Measurements from ENCODE around the gene PPCS.

PPCS gene

DNA sequence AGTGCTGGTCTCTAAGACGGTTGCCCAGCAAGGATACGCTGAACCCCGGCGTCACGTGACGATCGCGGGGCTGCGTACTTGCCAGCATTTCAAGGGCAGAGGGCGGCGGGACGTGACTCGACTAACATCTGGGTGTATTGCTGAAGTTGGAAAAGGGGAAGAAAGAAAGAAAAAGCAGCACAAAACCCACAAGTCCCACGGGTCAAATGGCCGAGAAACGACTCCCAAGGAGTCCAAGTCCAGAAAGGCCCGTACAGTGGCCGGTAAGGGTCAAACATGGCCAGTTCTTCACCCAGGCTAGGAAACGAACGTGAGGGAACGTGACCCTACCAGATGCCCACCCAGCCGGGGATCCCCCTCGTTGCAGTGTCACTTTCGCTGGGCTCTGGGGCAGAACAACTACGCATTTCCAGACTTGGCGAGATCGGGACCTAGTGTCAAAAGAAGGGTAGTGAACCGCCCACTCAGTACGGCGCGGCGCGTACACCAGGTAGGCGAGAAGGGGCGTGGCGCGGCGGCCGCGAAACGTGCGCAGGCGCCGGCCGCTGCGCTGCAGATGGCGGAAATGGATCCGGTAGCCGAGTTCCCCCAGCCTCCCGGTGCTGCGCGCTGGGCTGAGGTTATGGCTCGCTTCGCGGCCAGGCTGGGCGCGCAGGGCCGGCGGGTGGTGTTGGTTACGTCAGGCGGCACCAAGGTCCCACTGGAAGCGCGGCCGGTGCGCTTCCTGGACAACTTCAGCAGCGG, at the start of gene PPCS, which contains the start of gene ZMYND12:
Gene PPCS, plus strand, starts transcription at position 534 of the 744 bp plus-strand sequence. Its CDS starts 23 bp downstream, at position 557.
Gene ZMYND12, minus strand, starts transcription at position 13 of the 744 bp plus-strand sequence. CDS start 25 bp downstream, outside the sequence.
- peak; percentile 81 for DNase-seq

DNA sequence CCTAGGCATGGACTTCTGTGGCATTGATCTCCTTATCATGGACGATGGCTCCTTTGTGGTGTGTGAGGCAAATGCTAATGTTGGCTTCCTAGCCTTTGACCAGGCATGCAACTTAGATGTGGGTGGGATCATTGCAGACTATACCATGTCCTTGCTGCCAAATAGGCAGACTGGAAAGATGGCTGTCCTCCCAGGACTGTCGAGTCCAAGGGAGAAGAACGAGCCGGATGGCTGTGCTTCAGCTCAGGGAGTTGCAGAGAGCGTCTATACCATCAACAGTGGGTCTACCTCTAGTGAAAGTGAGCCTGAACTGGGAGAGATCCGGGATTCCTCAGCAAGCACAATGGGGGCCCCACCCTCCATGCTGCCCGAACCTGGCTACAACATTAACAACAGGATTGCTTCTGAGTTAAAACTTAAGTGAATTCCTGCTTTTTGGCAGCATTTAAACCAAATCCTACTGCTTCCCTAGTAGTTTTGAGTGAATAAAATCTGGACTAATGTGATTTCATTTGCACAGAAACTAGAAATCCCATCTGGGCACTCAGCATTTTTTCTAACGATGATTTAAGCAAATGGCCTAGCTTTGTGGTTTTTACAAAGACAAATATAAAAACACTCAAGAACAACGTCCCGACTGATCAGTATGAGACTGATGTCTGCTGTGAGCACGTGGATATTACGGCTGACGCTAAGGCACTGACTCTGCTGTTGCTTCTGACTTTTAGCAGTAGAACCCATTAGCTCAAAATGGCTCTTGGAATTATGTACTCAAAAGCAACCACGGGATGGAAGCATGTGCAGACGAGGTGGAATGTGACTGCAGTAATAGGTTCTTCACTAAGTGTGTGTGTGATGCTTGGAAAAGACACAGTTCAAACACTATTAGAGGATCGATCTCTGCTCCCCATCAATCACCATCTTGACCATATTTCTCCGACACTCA, 41.5 kb upstream of the PPCS start:
- no peak for DNase-seq

DNA sequence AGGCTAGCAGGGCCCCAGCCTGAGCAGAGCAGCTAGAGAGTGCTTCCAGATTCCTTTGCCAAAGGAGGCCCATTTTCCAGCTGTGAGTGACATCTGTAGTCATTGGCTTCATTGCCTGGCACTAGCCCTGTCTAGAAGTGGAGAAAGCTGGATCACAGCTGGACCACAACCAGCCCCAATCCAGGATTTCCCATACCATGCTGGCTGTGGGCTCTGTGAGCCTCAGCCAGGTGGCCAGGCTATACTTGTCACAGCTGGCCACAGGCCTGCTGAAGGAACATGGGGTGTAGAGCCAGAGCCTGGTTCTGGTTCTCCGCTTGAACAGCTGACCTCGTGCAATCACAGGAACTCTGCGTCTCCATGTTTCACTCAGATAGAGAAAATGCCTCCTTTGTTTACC, 39.2 kb upstream of the PPCS start:
- DNase-seq: no peak

DNA sequence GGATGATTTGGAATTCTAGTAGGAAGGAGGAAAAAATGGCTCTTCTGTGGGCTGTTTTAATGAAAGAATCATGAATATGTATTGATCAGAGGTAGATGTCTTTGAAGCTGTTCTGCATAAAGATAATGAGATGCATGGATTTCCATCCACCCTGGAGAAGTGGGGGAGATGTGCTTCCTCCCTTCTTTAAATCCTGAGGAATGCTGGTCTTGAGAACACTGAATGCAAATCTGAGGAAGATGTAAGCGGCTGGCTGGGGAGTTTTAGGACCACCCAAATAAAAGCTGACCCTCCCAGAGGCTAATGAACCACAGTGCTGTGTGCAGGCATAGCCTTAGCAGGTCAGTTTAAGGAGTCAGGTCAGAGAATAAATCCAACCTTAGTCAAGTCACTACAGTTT, 37.8 kb upstream of the PPCS start:
- no peak for DNase-seq

DNA sequence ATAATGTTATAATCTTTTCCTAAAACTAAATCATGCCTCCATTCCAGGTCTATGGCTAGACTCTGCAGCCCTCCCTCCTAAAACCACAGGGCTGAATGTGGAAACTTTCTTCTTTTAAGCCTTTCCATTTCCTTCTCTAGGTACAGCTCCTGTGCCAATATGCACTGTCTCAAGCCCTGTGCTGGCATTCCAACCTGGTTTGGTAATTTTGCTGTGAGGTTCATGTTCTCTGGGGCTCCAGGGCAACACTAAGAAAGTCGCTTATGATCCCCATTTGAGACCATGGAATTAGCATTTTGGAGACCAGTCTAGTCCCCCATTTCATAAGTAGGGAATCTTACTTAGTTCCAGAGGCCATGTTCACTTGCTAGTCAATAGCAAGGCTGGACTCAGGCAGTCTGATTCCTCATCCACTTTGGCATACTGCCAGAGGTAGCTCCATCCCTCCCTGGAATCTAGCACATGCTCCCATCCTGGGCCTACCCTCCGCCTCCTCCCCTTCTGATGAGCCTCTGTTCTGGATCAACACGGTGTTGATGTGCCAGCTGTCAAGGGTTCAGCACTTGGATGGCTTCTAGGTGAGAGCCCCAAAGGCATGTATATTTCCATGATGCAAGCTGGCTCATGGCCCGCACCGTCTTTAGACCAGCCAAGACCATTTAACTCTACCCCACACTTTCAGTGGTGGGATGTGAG, 37.1 kb upstream of the PPCS start:
- peak; percentile 51 for DNase-seq

DNA sequence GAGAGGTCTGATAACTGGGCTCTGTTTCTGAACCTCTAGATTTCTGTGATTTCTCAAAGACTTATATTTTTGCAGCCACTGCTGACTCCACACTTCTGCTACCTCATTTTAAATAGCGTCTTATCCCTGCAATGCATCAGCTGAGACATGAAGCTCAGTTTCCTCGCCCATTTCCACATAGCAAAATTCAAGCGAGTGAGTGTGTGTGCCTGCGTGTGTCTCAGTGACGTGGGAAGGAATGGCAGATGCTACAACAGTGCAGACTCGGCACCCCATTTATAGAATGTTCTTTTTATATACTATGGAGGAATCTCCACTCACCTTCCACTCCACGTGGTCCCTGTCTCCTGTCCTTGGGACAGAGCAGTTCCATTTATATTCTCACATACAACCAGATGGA, 36.2 kb upstream of the PPCS start:
- DNase-seq: no peak

DNA sequence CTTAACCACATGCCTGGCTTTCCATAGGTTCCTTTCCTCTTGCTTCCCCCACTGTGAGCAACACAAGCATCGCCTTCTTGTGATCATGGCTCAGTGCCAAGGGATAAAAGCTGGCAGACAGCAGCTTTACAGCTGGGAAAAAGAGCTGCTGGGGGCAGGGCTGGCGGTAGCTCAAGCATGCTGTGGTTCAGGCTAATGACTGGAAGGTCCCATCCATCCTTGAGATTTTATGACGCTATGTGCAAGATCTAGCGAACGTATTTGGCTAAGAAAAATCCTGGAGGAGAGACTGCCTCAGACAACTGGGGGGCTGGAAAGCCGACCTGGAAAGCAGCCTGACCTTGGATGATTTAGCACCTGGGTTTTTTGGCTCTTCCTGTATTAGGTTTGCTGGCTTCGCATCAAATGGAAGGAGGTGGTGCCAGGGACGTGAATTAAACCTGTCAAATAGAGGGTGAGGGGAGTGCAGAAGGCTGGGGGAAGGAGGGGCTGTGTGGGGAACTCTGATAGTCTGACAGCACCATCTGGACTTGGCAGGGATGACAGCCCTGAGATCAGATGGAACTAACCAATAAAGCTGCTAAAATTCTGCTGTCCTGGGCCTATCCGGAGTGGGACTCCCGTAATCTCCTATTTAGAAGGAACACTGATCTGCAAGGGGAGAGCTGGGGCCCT, 35.3 kb upstream of the PPCS start:
- DNase-seq: peak; percentile 99

DNA sequence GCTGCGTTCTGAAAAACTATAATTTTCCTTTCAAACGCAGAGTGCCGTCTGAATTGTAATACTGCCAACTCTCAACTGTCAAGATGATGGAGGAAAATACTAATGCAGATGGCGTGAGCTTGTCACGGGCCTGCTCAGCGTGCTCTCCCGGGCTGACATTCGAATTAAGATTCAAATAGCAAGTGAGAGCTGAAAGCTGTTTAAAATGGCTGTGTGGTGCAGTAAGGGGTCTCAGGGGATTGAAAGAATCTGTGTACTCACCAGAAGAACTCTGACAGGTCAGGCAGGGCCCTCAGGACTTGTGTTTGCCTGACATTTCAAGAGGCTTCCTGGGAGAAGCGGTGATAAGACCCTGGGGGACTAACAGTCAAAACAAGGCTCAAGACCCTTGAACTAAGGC, 33.6 kb upstream of the PPCS start:
- peak; percentile 74 for DNase-seq

DNA sequence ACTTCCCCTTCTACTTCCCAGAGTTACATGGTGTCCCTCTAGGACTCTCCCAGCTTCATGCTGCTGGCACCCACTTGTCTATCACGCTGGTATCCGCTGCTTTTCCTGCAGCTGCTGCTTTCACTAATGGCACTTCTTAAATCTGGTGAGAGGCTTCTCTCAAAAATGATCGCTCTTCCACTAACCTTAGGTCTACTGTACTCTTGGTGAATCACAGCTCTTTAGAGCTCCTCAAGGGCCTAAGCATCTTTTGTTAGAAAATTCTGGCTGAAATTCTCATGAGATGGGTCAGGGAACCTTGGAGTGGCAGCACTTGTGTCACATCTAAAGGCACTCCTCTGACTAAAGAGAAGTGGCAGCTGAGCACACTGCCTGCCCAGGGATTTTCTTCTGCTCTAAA, 32.7 kb upstream of the PPCS start:
- no peak for DNase-seq

DNA sequence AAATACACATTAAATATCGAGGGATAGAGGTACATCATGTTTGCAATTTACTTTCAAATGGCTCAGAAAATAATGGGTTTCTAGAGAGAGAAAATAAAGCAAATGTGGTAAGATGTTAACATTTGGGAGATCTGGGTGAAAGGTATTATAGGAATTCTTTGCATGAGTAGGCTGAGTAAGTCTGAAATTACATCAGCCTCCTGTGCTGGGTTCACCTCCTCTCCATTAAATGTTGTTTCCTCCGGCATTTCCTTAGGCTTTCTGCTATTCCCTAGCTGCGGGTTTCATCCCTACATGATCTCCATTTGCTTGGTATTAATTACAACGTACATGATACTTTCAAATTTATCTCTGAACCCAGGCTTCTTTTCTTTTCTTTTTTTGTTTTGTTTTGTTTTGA, 32.1 kb upstream of the PPCS start:
- peak; percentile 68 for DNase-seq

DNA sequence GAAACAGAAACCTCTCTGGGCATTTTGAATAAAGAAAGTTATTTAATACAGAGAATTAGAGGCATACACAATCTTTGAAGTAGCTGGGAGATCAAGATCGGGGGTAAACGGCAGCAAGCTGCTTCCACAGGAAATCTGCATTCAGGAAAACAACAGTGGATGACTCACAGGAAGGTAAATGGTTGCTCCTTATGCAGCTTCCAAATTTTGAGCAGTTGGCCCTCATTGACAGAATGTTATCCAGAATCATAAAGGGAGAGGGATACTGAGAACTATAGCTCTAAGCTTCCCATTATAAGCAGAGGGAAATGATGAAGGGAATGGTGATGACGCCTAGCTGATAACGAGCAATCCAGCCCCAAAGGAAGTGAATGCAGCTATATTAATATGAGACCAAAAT, 29.1 kb upstream of the PPCS start:
- DNase-seq: no peak

DNA sequence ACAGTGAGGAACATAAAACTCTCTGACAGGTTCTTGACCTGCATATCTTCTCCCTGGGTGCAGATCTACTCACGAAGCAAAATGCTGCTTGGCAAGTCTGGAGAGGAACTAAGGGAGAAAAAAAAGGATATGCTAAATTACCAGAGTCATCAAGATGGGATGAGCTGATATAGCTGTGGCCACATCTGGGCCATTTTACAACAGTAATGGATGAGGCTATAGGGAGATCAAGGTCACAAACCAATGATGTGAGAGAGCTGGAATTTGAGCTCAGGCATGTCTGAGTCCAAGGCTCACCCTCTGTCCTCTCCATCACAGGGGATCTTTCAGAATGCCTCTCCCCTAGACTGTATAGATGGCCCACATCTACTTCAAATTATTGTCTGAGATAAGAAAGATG, 26.7 kb upstream of the PPCS start:
- DNase-seq: peak; percentile 53

DNA sequence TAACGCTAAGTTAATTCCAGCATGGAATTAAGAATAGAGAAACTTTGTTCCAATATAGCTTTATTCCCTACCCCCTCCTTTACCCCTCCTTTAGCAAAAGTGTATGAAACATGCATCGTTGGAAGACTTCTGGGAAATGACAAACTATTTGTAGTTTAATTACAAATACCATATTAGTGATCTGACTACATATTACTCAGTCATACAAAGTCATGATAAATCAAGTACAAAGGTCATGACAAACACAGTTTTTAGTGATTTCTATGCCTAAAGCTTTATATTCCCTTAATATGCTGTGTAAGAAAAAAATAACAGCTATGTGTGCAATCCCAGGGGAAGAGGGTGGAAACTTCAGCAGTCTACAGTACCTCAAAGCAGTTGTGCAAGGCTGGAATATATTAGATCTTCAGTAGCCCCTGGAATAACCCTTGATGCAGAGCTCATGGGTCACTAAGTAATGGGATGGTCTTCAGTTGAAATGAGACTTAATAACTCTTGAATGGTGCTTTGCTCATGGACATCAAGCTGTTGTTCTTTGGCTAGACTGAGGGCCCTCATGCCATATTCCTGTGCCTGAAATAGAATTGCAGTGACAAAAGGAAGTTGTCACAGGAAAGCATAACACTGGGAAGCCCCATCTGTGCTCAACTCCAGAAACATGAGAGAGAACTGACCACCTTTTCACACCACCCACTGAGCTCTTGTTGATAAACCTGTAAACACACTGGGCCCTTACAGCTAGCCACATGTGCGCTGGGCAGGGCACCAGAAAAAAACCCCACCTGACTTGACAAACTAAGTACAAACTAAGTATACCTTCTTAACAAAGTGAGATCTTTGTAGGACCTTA, 25.8 kb upstream of the PPCS start:
- DNase-seq: peak; percentile 32

DNA sequence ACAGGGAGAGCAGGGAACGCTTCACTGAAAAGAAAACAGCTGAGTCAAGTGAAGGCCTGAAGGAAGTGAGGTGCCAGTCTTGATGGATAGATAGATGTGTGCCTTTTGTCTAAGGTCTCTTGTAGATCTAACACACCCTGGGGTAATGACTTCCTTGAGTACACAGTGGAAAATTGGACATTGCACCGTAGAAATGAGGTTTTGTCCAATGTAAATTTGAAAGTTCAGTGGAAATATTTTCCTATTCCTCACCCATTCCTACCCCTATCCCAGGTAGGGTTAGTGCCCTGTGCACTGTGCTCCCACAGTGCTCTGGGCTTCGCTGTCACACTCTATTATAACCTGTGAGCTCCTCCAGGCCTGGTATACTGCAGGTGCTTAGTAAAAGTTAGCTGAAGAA, 24.8 kb upstream of the PPCS start:
- no peak for DNase-seq

DNA sequence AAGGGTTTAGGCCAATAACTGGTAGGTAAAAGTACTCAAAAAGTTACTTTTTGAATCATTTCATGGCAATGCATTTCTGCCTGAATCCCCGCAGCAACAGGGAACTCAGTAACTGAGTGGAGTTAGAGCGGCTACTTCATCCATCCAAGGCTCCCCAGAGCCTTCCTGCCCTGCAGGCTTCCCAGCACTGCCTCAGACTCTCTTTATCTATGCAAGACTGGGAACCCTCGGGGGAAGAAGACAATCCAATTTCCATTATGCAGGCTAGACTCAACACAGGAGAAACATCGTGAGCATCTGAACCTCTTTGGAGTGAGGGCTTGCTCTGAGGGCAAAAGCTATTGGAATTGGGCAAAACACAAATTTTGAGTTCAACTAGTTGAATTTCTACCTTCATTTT, 23.6 kb upstream of the PPCS start:
- no peak for DNase-seq

DNA sequence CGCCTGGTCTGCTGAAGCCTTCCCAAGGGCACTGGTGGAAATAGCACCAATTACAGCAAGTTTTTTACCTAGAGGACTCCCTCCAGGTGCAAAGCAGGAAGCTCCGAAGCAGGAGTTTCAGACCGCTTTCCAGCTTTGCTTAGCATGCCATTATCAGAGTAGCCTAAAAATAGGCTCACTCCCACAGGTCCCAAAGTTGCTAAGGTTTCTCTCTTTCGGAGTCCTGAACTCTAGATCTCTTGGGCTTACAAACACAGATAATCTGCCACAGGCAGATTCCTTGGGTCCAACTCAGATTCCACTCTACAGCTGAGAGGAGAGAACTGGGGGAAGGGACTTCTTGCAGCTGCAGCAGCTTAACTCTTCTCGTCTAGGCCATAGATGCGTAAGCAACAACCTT, 23.0 kb upstream of the PPCS start:
- DNase-seq: peak; percentile 43

DNA sequence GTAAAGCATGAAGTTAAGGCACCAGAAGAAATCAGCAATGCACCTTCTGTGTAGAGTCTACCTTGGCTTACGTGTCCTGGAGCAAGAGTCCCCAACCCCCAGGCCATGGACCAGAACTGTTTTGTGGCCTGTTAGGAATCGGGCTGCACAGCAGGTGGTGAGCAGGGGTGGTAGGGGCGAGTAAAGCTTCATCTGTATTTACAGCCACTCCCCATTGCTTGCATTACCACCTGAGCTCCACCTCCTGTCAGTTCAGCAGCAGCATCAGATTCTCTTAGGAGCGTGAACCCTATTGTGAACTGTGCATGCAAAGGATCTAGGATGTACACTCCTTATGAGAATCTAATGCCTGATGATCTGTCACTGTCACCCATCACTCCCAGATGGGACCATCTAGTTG, 22.0 kb upstream of the PPCS start:
- DNase-seq: no peak

DNA sequence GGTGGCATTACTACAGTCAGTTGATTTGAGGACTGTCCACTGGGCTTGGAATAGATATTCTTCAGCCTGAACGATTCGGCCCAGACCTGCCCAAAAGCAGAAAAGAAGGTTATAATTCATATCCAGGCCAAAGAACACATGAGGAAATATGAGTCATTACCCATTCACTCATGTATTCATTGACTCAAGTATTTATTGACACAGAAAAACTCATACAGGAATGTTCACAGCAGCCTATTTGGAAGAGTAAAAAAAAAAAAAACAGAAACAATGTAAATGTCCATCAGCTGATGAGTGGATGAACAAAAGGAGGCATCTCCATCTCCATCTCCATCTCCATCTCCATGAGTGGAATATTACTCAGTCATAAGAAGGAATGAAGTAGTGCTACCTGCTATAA, 16.4 kb upstream of the PPCS start:
- peak; percentile 81 for DNase-seq

DNA sequence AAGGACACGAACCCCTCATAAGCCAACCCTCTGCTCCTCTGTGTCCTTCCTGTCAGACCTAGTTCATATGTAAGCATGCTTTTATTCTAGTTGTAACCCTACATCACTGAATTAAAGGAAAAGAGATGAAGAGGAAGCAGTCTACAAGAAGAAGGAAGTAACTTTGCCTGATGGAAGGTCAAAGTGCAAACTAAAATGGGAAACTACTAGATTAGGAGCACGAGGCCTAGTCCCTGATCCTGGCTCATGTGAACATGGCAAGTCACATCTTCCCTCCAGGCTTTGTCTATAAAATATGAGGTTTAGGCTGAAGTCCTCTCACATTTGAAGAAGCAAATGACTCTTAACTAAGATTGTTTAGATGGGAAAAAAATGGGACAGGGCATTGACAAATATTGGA, 13.7 kb upstream of the PPCS start:
- DNase-seq: no peak

DNA sequence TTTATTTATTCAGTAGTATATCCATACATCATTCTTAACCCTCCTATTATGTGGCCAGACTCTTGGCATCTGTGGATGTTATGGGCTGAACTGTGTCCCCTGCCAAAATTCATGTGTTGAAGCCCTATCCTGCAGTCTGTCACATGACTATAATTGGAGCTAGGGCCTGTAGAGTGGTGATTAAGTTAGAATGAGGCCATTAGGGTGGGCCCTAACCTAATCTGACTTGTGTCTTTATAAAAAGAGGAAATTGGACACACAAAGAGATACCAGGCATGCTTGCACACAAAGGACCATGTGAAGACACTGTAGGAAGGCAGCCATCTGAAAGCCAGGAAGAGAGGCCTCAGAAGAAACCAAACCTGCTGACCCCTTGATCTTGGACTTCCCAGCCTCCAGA, 7.1 kb upstream of the PPCS start:
- DNase-seq: no peak

DNA sequence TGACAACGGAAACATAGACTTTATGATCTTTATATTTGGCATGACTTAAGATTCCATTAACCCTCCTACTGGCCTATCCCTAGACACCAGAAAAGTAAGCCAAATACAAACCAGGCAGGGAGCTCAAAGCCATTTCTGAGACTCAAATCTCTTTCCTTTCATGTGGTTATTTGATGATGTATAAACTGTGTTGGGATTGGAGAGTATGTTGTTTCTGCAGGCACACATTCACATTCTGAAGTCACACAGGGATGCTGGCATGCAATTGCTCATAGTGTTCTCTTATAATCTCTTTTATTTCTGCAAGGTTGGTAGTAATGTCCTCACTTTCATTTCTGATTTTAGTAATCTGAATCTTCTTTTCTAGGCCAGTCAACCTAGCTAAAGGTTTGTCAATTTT, 6.3 kb upstream of the PPCS start:
- DNase-seq: no peak

DNA sequence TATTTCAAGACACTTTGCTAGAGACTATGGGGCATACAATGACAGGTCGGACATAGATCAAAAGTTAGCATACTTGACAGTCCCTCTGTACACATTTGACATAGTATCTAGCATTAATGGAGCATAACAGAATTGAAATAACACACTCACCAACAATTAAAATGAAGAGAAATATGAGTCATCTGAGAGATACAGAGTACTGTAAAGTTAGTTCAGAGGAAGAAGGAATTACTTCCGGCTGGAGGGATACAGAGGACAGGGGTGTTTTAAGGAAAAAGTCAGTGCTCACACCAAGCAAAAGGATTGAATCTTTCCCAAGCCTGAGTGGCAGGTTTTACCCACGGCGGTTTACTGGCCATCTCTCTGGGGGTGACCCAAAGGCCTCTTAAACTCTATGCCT, 3.0 kb upstream of the PPCS start:
- DNase-seq: no peak
